Cardiac atrium fibroblast (primary cell): Measurements from ENCODE around the gene CCSAP. TPM values are rescaled to one million over a fixed set of nuclear protein-coding genes. Genes with fewer than 3 reads are reported as not detected.

ENCODE experiments used
- total RNA-seq: library from RNA; depleted of rRNA; stranded (reverse); fragments of >200 nt; gene quantifications from 2 replicates; pipeline ENCODE4 v1.2.3, GENCODE V29; 2015

CCSAP gene, protein sequence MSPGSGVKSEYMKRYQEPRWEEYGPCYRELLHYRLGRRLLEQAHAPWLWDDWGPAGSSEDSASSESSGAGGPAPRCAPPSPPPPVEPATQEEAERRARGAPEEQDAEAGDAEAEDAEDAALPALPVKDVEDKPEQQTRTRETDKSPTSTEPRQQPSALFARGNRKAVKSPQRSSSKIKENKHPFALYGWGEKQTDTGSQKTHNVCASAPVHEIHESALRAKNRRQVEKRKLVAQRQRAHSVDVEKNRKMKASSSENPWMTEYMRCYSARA
- total RNA-seq: 4.7 and 8.4 TPM in 2 replicates

DNA sequence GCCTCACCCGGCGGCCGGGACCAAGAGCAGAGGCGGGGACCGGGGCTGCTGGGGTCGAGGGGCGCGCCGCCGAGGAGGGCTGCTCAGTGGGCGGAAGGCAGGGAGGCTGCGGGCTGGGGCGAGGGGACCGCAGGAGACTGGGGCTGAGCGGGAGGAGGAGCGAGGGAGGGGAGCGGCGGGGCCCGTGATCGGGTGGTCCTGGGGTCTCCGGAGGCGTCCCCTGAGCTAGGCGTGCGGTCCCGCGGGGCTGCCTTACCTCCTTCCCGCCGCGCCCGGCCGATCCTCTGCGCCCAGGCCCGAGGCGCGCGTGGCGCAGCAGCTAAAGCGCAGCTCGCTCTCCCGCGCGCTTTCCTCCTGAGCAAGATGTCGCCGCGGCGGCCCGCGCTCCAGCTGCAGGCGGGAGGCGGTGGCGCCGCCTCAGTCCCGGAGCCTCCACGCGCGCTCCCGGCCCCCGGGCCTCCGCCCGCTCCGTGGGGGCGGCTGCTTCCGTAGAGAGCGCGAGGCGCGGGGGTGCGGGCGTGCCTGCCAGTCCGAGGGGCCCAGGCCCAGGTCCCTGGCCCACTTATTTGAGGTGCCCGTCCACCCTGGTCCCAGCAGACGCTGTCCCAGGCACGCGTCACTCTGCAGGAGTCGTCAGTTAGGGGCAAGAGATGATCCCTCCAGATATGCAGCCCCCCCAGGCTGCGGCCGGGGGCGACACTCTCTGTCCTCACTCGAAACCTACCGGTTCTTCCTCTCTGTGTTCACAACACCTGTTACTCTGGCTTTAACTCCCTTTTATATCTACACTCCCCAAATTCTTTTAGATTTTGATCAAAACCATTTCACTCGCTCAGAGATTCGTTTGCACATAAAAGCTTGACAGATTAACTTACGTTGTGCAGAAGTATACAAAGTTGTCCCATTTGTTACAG lies at the start of gene CCSAP:
Gene CCSAP (minus strand): TSS at position 392 of the 914 bp plus-strand sequence. CDS start 582 bp downstream, outside the sequence.

Other genes starting within 250 kb of the CCSAP start
- gene RAB4A, start 71.9 kb downstream of the CCSAP start, total RNA-seq: 22.0 and 43.0 TPM in 2 replicates
- not detected in 2 replicates for gene ACTA1, start 91.0 kb upstream of the CCSAP start, total RNA-seq
- 17.3 and 25.6 TPM in 2 replicates for gene NUP133, start 165.3 kb upstream of the CCSAP start, total RNA-seq
- 14.6 and 17.7 TPM in 2 replicates for gene ABCB10, start 215.7 kb upstream of the CCSAP start, total RNA-seq